ENCODE measurements around the gene LRRC8E.

The LRRC8E gene

DNA sequence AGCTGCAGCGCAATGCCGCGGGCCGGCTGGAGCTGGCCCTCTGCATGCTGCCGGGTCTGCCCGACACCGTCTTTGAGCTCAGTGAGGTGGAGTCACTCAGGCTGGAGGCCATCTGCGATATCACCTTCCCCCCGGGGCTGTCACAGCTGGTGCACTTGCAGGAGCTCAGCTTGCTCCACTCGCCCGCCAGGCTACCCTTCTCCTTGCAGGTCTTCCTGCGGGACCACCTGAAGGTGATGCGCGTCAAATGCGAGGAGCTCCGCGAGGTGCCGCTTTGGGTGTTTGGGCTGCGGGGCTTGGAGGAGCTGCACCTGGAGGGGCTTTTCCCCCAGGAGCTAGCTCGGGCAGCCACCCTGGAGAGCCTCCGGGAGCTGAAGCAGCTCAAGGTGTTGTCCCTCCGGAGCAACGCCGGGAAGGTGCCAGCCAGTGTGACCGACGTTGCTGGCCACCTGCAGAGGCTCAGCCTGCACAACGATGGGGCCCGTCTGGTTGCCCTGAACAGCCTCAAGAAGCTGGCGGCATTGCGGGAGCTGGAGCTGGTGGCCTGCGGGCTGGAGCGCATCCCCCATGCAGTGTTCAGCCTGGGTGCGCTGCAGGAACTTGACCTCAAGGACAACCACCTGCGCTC lies 11.6 kb downstream of the LRRC8E start:
- no peak overlapping the region for H3K4me3 ChIP-seq (ENCODE audit: low read length)
- TF ChIP-seq ZNF274 (IDR thresholded peaks at IDR 0.05; ENCODE audit: low read depth, low read length): no peak

DNA sequence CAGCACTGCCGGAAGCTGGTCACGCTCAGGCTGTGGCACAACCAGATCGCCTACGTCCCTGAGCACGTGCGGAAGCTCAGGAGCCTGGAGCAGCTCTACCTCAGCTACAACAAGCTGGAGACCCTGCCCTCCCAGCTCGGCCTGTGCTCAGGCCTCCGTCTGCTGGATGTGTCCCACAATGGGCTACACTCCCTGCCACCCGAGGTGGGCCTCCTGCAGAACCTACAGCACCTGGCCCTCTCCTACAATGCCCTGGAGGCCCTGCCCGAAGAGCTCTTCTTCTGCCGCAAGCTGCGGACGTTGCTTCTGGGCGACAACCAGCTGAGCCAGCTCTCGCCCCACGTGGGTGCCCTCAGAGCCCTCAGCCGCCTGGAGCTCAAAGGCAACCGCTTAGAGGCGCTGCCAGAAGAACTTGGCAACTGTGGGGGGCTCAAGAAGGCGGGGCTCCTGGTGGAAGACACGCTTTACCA lies 12.1 kb downstream of the LRRC8E start:
- no peak overlapping the region for H3K4me3 ChIP-seq (ENCODE audit: low read length)
- TF ChIP-seq ZNF274 (IDR thresholded peaks at IDR 0.05; ENCODE audit: low read depth, low read length): no peak

DNA sequence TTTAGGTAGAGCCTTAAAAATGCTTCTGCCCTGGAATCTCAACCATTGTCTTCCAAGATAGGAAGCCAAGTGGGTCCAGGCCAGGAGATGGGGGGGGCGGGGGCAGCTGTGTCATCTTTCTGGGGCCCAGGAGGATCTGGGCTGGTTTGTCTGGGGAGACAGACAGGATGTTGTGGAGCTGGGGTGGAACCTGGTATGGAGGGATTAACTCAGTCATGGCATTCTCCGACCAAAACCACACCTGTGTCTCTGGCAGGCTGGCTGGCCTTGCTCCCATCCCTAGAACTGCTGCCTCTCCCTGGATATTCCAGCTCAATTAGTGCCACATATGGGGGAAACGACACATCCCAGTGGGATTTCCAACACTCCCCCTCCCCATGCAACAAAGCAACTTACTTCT lies 12.6 kb downstream of the LRRC8E start:
- no peak for TF ChIP-seq ZNF274 (IDR thresholded peaks at IDR 0.05; ENCODE audit: low read depth, low read length)
- H3K4me3 ChIP-seq (ENCODE audit: low read length): no peak overlapping the region

DNA sequence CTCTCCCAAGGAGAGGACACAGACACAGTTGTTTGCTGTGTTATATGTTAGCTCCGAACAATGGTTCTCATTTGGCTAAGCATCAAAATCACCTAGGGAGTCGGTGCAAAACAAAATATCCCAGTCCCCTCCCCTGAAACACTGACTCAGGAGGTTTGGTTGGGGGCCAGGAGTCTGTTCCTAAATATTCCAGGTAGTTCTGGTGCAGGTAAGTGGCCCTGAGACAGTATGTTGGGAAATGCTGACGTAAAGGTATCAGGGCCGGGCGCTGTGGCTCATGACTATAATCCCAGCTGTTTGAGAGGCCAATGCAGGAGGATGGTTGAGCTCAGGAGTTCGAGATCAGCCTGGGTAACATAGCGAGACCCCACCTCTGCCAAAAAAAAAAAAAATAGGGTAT lies 13.0 kb downstream of the LRRC8E start:
- no peak overlapping the region for H3K4me3 ChIP-seq (ENCODE audit: low read length)
- TF ChIP-seq ZNF274 (IDR thresholded peaks at IDR 0.05; ENCODE audit: low read depth, low read length): no peak

DNA sequence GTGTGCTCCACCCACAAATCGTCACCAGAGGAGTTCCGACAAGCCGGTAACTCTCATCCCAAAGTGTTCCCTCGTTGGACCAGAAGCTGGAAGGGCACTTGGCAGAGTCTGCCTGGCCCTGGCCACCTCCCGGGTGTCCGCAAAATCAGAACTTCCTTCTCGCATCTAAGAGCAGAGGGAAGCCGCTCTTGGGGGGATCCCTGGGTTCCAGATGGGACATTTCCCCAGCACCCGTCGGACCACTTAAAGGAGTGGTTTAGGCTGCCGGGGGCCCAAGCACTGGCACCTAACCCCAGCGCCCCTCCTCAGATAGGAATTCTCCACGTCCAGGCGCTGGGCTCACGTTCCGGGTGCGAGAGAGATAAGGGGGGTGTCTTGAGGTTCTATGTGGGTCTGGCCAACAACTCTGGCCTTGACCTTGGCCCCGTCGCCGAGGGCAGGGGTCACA lies 14.5 kb downstream of the LRRC8E start:
- peak overlapping the region; percentile 72 for H3K4me3 ChIP-seq (ENCODE audit: low read length)
- TF ChIP-seq ZNF274 (IDR thresholded peaks at IDR 0.05; ENCODE audit: low read depth, low read length): no peak

DNA sequence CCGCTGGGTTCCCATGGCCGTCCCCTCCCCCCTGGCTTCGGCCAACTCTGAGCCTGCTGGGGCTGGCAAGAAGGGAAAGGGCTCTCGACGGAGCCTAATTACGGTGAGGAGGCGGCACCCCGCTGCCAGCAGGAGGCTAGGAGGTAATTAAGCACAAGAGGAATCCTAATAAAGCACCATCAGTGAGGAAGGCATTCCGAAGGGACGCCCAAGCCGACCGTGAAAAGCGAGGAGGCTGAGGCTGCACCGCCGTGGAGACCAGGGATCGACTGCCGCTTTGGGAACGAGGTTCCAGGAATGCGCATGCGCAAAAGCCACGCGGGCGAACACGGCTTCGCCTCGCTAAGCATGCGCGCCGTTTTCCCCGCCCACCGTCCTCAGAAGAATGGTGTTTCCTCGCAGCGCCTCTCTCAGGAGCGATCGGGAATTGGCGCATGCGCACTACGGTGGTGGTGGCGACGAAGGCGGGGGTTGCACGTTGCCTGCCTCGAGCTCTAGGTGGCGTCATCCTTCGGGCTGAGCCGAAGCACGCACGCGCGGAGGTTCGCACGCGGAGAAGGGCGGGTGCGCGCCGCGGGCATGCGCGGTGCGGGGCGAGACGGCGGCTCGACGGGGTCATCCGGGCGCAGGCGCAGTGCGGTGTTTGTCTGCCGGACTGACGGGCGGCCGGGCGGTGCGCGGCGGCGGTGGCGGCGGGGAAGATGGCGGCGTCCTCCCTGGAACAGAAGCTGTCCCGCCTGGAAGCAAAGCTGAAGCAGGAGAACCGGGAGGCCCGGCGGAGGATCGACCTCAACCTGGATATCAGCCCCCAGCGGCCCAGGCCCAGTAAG lies 15.1 kb downstream of the LRRC8E start, which contains the start of gene MAP2K7:
Gene MAP2K7 (plus strand): TSS at position 634 of the 830 bp plus-strand sequence. CDS start 68 bp downstream, at position 702.
- no peak for TF ChIP-seq ZNF274 (IDR thresholded peaks at IDR 0.05; ENCODE audit: low read depth, low read length)
- H3K4me3 ChIP-seq (ENCODE audit: low read length): peak within 1 kb of the TSS; percentile 78

DNA sequence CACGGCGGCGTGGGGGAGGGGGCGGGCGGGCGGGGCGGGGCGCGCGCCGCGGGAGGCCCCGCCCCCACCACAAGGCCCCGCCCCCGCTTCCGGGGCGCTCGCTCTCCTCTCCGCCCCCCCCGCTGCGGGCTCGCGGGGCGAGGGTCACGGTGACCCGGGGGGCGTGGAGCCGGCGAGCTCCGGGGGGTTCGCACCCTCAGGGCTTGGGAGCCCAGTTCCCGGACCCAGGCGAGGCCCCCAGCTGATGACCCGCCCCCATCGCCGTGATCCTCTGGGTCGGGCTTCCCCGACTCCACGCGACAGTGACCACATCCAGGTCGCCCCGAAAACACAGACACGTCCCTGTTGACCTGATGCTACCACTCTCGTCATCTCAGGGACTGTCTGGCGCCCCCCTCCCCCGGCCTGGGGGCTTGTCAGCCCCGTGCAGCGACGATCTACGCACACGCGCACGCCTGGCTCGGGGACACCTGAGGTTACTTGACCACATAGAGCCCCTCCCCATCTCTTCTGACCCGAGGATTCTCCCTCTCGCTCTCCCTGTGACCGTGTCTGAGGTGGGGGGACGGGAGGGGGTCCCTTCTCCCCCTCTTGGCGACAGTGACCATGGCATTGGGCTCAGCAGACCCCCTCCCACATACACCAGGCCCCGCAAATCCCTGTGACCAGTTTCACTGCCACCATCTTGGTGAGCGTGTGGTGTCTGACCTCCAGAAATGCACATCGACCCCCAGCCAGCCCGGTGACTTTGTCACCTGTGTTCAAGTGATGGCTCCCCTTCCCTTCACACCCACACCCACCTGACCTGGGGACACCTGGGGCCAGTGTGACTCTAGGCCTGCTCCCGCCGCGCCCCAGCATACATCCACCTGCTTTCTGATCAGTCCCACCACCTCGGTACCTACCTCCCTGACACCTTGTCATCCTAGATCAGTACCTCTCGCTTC lies 16.0 kb downstream of the LRRC8E start:
- peak overlapping the region; percentile 78 for H3K4me3 ChIP-seq (ENCODE audit: low read length)
- TF ChIP-seq ZNF274 (IDR thresholded peaks at IDR 0.05; ENCODE audit: low read depth, low read length): no peak

DNA sequence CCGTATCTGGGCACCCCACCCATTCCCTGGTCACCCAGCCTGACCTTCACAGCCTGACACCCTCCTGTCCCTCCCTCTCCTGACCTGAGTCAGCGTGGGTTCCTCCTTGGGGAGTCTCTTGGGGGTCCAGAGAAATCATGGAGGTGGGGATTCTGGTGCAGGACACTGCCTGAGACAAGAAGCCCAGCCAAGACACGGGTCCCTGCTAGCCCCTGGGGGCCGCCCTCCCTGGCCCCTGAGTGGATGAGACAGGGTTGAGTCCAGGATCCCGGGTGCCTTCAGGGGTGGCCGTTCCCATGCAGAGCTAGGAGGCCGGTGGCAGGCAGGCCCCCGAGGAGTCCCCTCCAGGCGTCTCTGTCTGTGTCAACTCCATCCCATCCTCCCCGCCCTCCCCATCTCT lies 17.0 kb downstream of the LRRC8E start:
- TF ChIP-seq ZNF274 (IDR thresholded peaks at IDR 0.05; ENCODE audit: low read depth, low read length): no peak
- H3K4me3 ChIP-seq (ENCODE audit: low read length): no peak overlapping the region

DNA sequence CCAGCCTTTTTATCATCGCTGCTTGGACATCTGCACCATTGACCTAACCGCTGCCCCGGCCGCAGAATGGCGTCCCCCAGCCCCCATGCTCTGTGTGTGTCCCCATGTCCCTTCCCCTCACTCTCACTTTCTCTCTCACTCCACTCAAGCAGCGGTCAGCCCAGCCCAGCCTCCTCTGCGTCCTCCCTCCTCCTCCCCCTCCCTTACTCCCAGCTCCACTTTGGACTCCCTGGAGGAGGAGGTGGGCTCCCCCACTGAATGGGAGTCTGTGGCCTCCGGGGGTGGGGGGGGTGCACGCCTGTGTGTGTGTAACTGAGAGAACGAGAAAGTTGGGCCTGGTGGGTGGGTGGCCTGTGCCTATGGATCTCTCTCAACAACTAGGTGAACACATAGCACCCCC lies 17.5 kb downstream of the LRRC8E start:
- no peak for TF ChIP-seq ZNF274 (IDR thresholded peaks at IDR 0.05; ENCODE audit: low read depth, low read length)
- H3K4me3 ChIP-seq (ENCODE audit: low read length): no peak overlapping the region

DNA sequence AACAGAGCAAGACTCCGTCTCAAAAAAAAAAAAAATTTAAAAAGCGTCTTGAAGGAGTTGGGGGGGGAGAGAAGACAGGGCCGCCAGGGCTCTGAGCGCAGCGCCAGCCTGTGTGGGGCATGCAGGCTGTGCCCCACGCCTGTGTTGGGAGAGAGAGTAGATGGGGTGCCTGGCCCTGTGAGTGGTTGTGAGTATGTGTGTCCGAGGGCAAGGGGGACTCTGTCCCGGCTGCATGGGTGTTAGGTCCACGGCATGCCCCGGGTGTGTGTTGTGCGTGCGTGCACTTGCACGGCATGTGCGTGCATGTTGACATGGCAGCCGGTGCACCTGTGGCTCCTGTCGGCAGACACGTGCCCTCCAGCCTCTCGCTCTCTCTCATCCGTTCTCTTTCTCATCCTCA lies 18.8 kb downstream of the LRRC8E start:
- no peak overlapping the region for H3K4me3 ChIP-seq (ENCODE audit: low read length)
- TF ChIP-seq ZNF274 (IDR thresholded peaks at IDR 0.05; ENCODE audit: low read depth, low read length): no peak

DNA sequence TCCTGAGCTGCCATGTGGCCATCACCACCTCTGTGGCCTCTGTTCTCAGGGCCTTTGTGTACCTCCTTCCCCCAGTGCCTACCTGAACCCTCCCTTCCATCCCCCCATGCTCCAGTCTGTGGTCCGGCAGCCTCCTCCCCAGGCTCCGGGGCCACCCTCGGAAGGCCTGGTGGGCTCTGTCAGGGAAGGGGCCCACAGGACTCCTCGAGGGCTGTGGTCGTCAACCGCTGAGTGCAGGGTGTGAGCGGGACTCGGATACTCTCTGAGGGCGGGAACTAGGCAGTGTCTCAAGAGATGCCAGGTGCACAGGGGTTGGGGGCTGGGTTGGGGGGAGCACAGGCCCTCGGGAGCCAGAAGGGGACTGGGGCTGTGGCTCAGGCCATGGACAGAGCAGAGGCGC lies 19.2 kb downstream of the LRRC8E start:
- no peak for TF ChIP-seq ZNF274 (IDR thresholded peaks at IDR 0.05; ENCODE audit: low read depth, low read length)
- no peak overlapping the region for H3K4me3 ChIP-seq (ENCODE audit: low read length)

DNA sequence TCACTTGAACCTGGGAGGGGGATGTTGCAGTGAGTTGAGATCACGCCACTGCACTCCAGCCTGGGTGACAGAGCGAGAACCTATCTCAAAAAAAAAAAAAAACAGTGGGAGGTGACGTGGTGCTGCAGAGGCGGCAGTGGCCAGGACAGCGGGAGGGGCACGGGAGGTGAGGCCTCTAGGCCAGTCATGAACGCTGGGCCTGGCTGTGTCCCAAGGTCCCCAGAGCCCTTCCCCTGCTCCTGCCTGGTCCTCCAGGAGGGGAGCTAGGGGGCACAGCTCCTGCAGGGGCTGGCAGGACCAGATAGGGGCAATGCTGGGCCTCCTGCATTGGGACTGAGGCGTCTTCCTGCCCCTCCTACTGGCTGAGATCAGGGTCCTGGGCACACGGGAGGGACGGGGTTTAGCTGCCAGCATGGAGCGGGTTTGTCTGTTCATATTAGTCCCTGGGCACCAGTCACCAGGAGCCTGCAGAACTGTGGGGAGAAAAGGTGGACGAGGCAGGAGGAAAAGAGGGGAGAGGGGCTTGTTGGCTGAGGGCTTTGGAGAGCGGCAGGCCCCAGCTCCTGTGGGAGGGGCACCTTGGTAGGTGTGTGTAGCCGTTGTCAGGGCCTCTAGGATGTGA lies 19.9 kb downstream of the LRRC8E start:
- H3K4me3 ChIP-seq (ENCODE audit: low read length): no peak overlapping the region
- TF ChIP-seq ZNF274 (IDR thresholded peaks at IDR 0.05; ENCODE audit: low read depth, low read length): no peak

DNA sequence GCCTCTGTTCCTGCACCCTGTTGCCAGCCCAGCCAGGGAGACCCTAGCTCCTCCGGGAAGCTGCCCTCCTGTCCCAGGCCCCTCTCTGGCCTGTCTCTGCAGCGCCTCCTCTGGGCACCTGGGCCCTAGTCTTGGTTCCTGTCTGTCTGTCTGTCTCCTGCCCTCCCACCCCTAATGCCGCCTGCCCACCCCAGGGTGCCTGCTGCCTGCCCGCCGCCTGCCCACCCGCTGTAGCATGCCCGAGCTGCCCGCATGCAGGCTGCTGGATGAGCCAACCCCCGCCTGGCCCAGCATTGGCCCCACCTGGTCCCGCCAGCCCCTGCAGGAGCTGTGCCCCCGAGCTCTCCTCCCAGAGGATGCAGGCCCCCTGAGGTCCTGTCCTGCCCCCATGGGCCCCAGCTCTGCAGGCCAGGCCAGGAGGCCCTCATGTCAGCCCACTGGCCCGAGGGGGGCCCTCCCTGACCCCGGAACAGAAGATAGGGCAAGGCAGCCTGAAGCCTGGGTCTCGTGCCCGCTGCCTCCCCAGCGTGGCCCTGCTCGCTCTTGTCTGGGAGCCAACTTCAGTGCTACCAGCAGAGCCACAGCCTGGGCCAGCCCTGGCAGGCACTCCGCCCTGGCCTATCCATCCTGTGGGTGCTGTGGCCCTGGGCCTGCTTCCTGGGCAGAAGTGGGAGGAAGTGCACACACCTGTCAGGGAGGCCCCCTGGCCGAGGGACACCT lies 20.6 kb downstream of the LRRC8E start:
- H3K4me3 ChIP-seq (ENCODE audit: low read length): no peak overlapping the region
- TF ChIP-seq ZNF274 (IDR thresholded peaks at IDR 0.05; ENCODE audit: low read depth, low read length): no peak

Data from GM08714 (cell line).